Small intestine (tissue), 7 donors: ENCODE data around the gene UNC5C. TPM values are rescaled to one million over a fixed set of nuclear protein-coding genes. Genes with fewer than 3 reads are reported as not detected.

ENCODE experiments used
- DNase-seq, 2 donors: peaks; one replicate each; pipeline versions ENCODE4 v3.0.0 to v3.0.0-alpha.2; 2013
- FAIRE-seq: peaks from 2 replicates; lab custom pipeline; 2012; peaks lifted over from hg19 to GRCh38; lab: Jason Lieb, UNC
- H3K27ac ChIP-seq, 3 donors: one replicate each; pipeline ENCODE4 v1.5.1; 2013; ENCODE audit warnings: low read length in 2 of 3, mild to moderate bottlenecking in 2 of 3, control low read depth in 1 of 3, inconsistent platforms in 1 of 3, low read depth in 1 of 3, moderate library complexity in 1 of 3
- H3K27me3 ChIP-seq, 3 donors: one replicate each; pipeline ENCODE4 v1.6.1; 2013; ENCODE audit warnings: low read length in 3 of 3, inconsistent platforms in 1 of 3; ENCODE audit not compliant: control insufficient read depth in 3 of 3, insufficient read depth in 3 of 3
- H3K36me3 ChIP-seq, 3 donors: one replicate each; pipeline ENCODE4 v1.6.1; 2013; ENCODE audit warnings: low read length in 3 of 3, inconsistent platforms in 1 of 3, low read depth in 1 of 3, mild to moderate bottlenecking in 1 of 3, moderate library complexity in 1 of 3; ENCODE audit not compliant: control insufficient read depth in 3 of 3, insufficient read depth in 2 of 3
- H3K4me1 ChIP-seq, 3 donors: one replicate each; pipeline ENCODE4 v1.6.1; 2013; ENCODE audit warnings: low read length in 2 of 3, inconsistent platforms in 1 of 3, low read depth in 1 of 3, mild to moderate bottlenecking in 1 of 3, moderate library complexity in 1 of 3; ENCODE audit not compliant: control insufficient read depth in 3 of 3, insufficient read depth in 2 of 3
- H3K4me3 ChIP-seq, 3 donors: one replicate each; pipeline ENCODE4 v1.5.1; 2013; ENCODE audit warnings: low read length in 3 of 3, control low read depth in 1 of 3, inconsistent platforms in 1 of 3, low read depth in 1 of 3, mild to moderate bottlenecking in 1 of 3, moderate library complexity in 1 of 3
- H3K9me3 ChIP-seq, 2 donors: one replicate each; pipeline ENCODE4 v1.6.1; 2013; ENCODE audit warnings: low read depth in 1 of 2, low read length in 1 of 2; ENCODE audit not compliant: control insufficient read depth in 2 of 2, insufficient read depth in 1 of 2
- WGBS, 3 donors: extraction: QIAGEN DNeasy Blood & Tissue Kit; methylation state at CpG; one replicate each; pipeline ENCODE4 v1.1.7; 2013; 5-methylcytosine and 5-hydroxymethylcytosine counted together
- polyA plus RNA-seq, 4 donors: library from polyadenylated mRNA; stranded (reverse) in 3 of 4; unstranded in 1 of 4; fragments of 200-250 nt in 3 of 4; fragments of 120-200 nt in 1 of 4; gene quantifications; one replicate each; pipeline versions ENCODE4 v1.2.1 to v1.2.3, GENCODE V29; 2013
- donor health status: healthy with polysubstance abuse.
- donor health status: control.
- donor health status: control.
- donor health status: Bipolar disorder and iron deficiency.
- donor health status: healthy.

The UNC5C gene
- polyA plus RNA-seq, 4 donors: under 0.01 to 2.9 (median 1.1) TPM; not detected in 1

DNA sequence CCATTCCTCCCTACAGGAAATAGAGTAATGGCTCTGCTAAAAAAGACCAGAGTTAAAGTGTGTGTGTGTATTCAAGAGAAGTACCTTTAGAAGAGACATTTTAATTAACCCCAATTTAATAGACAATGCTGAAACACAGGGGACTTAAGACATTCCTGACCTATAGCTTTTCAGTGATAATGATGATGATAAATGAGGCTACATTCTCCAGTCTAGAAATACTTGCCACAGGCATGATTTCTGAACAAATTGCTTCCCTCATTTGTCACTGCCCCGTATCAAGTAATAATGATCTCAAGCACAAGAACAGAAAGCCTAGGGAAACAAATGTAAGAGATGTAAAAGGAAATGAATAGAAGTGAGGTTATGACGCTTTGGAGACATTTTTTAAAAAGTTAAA, 117.1 kb downstream of the UNC5C start:
- no peak for FAIRE-seq
- Histone ChIP-seq H3K9me3 (no peaks in the 10 kb centered on the region), H3K36me3 (no peaks in the 10 kb centered on the region), H3K4me3 (no peak overlapping the region), H3K4me1 (no peaks in the 10 kb centered on the region), H3K27ac (no peak overlapping the region), H3K27me3 (no peaks in the 10 kb centered on the region)
- 65 to 80% (median 73%) methylated on average over 2 of the region's 2 CpGs for WGBS, 3 donors
- DNase-seq: no peak

DNA sequence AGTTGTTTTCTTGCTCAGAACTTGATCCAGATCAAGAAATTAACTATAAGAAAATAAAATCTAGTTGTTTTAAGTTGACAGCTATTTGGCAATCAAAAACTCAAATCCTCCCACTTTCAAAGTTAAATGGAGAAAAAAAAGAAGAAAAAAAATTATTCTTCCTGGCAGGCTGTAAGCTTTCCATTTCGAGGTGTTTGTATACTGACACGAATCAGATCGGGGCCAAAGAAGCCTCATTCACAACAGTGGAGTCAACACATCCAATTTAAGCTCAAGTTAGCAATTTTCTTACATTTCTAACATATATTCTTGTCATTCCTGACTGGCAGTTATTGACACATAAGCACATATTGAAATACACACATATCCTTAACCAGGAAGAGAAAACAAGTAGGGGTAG, 119.4 kb downstream of the UNC5C start:
- H3K27ac ChIP-seq: no peak overlapping the region
- H3K27me3 ChIP-seq: no peaks in the 10 kb centered on the region
- no peak for DNase-seq
- H3K4me1 ChIP-seq: no peaks in the 10 kb centered on the region
- no peak overlapping the region for H3K4me3 ChIP-seq
- 56 to 69% (median 59%) methylated on average over 3 of the region's 3 CpGs for WGBS, 3 donors
- no peak for FAIRE-seq
- no peaks in the 10 kb centered on the region for H3K36me3 ChIP-seq
- no peaks in the 10 kb centered on the region for H3K9me3 ChIP-seq

DNA sequence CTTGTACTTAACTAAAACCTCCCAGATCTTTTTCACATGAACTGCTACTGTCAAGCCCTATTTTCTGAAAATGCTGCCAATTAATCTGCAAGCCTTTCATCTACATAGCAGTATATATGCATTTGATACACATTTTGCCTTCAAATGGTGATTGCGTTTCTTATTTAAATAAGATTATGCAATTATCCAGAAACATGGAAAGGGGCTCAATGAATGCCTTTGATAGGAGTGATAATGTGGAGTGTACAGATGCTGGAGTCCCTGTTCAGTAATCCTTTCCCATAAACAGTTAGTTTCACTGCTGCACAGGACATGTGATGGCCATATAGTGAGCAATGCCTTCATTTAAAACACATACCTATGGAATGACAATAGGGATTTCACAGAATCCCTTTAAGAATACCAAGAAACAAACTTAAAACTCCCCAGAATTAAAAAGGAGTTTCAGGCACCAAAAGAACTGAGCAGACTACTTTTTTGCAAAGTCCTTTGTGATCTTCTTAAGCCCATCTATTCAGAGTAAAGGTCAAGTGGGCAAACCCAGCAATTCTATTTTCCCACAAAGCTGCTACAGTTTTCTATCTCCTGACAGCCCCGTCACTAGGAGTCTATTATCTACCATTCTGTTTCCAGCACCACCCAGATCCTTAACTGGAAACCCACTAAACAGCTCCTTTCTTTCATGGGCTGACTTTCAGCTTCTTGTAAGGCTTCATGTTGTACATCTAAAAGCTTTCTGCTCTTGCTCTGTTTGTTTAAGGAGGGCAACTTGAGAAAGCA, 120.3 kb downstream of the UNC5C start:
- no peaks in the 10 kb centered on the region for H3K36me3 ChIP-seq
- H3K27me3 ChIP-seq: no peaks in the 10 kb centered on the region
- WGBS, 3 donors: 54 to 63% (median 56%) methylated on average over 2 of the region's 2 CpGs
- H3K27ac ChIP-seq: no peak overlapping the region
- H3K4me3 ChIP-seq: no peak overlapping the region
- FAIRE-seq (no peak), DNase-seq (no peak)
- H3K4me1 ChIP-seq: no peaks in the 10 kb centered on the region
- H3K9me3 ChIP-seq: no peaks in the 10 kb centered on the region

DNA sequence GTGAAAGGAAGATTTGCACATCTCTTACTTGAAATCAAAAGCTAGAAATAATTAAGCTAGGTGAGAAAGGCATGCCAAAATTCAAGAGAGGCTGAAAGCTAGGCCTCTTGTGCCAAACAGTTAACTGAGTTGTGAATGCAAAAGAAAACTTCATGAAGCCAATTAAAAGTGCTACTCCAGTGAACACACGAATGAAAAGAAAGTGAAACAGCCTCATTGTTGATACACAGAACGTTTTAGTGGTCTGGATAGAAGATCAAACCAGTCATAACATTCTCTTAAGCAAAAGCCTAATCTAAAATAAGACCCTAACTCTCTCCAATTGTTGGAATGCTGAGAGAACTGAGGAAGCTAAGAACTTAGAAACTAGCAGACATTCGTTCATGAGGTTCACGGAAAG, 122.3 kb downstream of the UNC5C start:
- Histone ChIP-seq H3K27me3 (no peaks in the 10 kb centered on the region), H3K27ac (no peak overlapping the region), H3K9me3 (no peaks in the 10 kb centered on the region), H3K4me3 (no peak overlapping the region), H3K36me3 (no peaks in the 10 kb centered on the region), H3K4me1 (no peaks in the 10 kb centered on the region)
- WGBS, 3 donors: 55 to 62% (median 59%) methylated on average over 4 of the region's 4 CpGs
- FAIRE-seq (no peak), DNase-seq (no peak)

DNA sequence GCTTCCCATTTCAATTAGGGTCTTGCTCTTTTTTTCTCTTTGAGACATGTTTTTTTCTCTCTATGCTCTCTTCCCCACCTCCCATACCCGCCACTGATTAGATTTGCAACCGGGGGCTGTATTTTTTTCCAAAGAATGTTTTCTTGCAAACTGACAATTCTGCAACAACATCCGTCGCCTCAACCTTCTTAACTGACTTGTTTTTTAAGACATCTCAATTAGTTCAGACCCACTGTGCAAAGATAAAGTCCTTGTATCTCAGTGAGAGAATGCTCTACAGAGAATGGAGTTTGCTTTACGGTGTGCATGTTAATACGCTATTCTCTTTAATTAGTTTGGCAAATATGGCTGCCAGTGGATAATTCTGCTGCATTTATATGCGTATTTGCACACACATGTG, 126.3 kb downstream of the UNC5C start:
- Histone ChIP-seq H3K4me3 (no peak overlapping the region), H3K27me3 (no peaks in the 10 kb centered on the region), H3K27ac (no peak overlapping the region), H3K4me1 (no peaks in the 10 kb centered on the region), H3K36me3 (no peaks in the 10 kb centered on the region), H3K9me3 (no peaks in the 10 kb centered on the region)
- 80 to 87% (median 82%) methylated on average over 7 of the region's 7 CpGs for WGBS, 3 donors
- DNase-seq: no peak
- no peak for FAIRE-seq

DNA sequence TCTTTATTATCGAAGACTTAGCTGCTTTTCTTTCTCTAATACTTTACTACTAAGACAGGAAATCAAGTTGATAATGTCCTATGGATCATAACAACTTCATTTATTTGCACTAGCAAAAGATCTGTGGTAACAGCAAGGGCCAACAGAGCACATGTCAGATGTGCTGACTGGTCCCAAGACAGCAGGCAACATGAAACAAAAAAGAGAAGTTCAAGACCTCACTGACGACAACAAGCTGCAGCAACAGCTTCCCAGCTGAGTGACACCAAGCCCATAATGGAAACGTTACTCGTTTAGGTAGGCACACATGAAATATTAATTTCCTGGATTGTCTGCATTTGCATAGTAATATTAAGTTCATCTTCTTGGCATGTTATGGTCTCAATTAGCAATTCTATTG, 126.9 kb downstream of the UNC5C start:
- FAIRE-seq: no peak
- H3K27ac ChIP-seq: no peak overlapping the region
- 64 to 74% (median 70%) methylated on average over 4 of the region's 4 CpGs for WGBS, 3 donors

DNA sequence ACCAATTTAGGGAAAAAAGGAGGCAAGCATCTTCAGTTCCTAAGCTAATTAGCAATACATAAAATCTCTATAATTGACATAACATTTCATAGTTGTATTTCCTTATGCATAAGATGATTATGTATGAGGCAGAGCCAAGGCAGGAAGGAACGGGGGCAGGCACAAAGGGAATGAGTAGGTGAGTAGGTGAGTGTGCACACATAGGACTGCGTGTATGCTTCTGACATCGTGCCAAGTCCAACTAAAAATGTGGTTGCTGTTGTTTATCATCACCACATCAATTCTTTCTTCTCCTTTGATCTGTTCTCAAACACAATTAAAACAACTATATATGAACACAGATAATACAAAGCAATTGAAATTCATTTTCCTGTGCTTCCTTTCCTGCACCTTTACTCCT, 131.2 kb downstream of the UNC5C start:
- FAIRE-seq (no peak), DNase-seq (no peak)
- no peaks in the 10 kb centered on the region for H3K4me1 ChIP-seq
- no peak overlapping the region for H3K4me3 ChIP-seq
- H3K9me3 ChIP-seq: no peaks in the 10 kb centered on the region
- H3K36me3 ChIP-seq: no peaks in the 10 kb centered on the region
- peaks cover 0 to 2% (median 0%) of the 10 kb centered on the region in 3 donors for H3K27me3 ChIP-seq
- H3K27ac ChIP-seq: no peak overlapping the region
- WGBS, 3 donors: 54 to 71% (median 59%) methylated on average over 3 of the region's 3 CpGs

More for the DNA sequence above, 126.9 kb downstream of the UNC5C start:
- no peaks in the 10 kb centered on the region for H3K36me3 ChIP-seq
- H3K4me3 ChIP-seq: no peak overlapping the region
- no peaks in the 10 kb centered on the region for H3K27me3 ChIP-seq
- H3K4me1 ChIP-seq: no peaks in the 10 kb centered on the region
- DNase-seq: no peak
- H3K9me3 ChIP-seq: no peaks in the 10 kb centered on the region

DNA sequence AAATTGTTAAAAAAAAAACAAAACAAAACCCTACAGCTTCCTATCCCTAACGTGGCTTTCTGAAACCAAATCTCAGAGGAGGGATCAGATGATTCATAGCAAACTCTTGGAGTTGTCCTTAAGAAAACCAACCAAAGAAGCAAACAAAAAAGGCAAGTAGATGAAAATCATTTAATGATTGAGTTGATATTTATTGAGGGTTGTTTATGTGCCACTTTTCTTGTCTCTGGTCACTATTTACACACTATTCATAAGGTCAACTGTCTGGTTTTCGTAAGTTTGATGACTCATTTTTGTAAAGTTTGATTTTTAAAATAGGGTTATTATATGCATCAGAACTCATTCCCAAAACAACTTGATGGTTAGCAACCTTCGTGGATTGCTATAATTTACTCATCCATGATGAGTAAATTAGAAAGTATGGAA, 133.4 kb downstream of the UNC5C start:
- no peak for FAIRE-seq
- H3K27me3 ChIP-seq: peaks cover 0 to 2% (median 0%) of the 10 kb centered on the region in 3 donors

More for the DNA sequence above, 133.4 kb downstream of the UNC5C start:
- no peaks in the 10 kb centered on the region for H3K9me3 ChIP-seq
- DNase-seq: no peak
- H3K27ac ChIP-seq: no peak overlapping the region
- no peaks in the 10 kb centered on the region for H3K4me1 ChIP-seq
- 29 to 45% (median 44%) methylated on average over 3 of the region's 3 CpGs for WGBS, 3 donors
- no peaks in the 10 kb centered on the region for H3K36me3 ChIP-seq
- no peak overlapping the region for H3K4me3 ChIP-seq
